DMS153 (cell line): ENCODE results near the gene CPE.
"Not testable (repeated sequence)": the region's sequence is repeated elsewhere in the genome, so short reads cannot be mapped to it uniquely, and the experiment has no call there.

Experiments used
- DNase-seq: peaks from one replicate; lab custom pipeline; 2025; lab: John Stamatoyannopoulos, UW

The CPE gene

GRCh38 chr4:165464813-165465381, 86.1 kb downstream of the CPE start:
- DNase-seq = peak; percentile 9

- DNase-seq = no peak
Observed at GRCh38 chr4:165470009-165470408, 91.2 kb downstream of the CPE start.

DNA sequence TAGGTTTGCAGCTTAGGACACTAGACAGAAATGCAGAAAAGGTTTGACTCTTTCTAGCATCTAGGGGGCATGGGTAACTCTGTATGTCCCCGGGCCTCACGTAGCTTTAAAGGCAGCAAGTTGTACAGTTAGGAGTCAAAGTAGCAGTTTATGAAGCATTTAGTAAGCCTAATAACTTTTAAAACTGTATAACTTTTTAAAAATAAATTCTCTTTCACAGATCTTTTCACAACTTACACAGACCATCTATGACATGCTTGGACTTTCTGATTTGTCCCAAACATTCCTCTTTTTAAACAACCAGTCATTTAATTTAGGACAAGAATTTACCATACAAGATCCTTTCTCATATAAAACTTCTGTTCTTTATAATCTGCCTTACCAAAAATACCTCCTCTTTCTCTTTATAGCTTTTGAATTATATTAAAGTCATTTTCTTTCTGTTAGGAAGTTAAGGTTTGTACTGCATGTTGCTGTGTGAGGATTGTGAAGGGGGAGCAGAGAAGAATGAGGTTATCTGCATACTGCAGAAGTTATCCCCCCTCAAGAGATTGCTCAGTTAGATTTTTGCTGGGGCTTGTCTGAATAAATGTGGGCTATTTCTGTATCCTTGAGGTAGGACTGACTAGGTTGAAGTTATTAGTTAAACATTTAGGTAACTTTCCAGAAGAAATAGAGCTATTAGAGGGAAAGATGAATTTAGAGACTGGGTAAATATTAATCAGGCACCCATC, 94.3 kb downstream of the CPE start:
- no peak for DNase-seq

GRCh38 chr4:165474784-165475705, 96.2 kb downstream of the CPE start:
- DNase-seq = no peak

DNA sequence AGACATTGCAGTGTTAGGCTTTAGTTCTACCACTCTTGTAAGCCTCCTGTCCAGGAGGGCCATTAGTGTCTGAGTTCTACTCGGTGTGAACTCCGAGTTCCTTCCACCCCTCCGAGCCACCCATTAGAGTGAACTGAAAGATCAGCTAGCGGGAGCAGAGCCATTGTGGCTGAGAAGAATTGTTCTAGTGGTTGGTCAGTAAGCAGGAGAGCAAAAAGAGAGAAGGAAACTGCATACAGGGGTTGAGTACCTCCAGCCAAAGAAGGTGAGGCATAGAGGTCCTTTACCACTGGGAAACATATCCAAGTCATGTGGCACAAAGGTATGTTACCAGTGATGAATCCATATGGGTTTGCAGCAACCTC, 96.9 kb downstream of the CPE start:
- no peak for DNase-seq

- DNase-seq = no peak
Observed at GRCh38 chr4:165476214-165477098, 97.6 kb downstream of the CPE start.

GRCh38 chr4:165477799-165478198, 99.0 kb downstream of the CPE start:
- no peak for DNase-seq

DNA sequence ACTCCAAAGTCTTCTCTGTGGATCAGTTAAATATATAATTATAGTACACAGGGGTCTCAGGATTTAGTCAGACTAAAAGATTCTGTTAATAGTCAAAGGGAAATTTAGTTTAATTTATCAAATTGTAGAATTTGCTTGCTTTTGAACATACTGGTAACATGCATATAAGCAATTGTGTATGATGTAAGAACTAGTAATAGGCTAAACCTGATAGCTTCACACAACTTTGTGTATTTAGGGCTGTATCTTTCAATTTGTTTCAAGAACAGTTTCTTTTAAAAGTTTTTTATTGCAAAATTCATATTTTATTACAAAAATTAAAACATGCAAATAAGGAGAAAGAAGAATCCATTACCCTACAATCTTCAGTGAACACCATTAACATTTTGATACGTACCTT, 99.5 kb downstream of the CPE start:
- no peak for DNase-seq

GRCh38 chr4:165481053-165481835, 102.4 kb downstream of the CPE start:
- no peak for DNase-seq

GRCh38 chr4:165489786-165490185, 111.0 kb downstream of the CPE start:
- DNase-seq = no peak

DNA sequence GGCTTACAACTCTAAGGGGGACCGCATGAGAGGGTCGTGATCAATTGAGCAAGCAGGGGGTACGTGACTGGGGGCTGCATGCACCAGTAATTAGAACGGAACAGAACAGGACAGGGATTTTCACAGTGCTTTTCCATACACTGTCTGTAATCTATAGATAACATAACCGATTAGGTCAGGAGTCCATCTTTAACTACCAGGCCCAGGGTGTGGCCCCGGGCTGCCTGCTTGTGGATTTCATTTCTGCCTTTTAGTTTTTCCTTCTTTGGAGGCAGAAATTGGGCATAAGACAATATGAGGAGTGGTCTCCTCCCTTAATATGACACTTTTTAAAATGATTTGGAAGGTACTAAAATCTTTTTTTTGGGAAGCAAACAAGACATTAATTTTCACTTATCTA, 113.8 kb downstream of the CPE start:
- not testable (repeated sequence) for DNase-seq

DNA sequence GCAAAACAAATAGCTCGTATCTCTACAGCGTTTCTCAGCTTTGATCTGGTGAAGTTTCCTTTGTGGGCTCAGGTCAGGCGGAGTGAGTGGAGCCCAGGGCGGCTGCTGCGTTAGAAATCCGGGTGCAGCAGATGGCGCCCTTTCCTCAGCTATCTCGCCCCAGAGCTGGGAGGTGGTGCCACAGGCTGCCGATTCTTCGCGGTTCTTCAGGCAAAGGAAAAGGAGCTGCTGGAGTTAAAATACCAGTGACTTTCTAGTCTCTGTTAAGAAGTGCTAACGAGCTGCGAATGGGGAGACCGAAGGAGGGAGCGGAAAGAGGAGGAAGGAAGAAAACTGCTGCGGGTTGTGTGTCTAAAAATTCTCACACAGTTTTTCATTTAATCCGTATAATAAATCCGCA, 114.6 kb downstream of the CPE start:
- no peak for DNase-seq

DNA sequence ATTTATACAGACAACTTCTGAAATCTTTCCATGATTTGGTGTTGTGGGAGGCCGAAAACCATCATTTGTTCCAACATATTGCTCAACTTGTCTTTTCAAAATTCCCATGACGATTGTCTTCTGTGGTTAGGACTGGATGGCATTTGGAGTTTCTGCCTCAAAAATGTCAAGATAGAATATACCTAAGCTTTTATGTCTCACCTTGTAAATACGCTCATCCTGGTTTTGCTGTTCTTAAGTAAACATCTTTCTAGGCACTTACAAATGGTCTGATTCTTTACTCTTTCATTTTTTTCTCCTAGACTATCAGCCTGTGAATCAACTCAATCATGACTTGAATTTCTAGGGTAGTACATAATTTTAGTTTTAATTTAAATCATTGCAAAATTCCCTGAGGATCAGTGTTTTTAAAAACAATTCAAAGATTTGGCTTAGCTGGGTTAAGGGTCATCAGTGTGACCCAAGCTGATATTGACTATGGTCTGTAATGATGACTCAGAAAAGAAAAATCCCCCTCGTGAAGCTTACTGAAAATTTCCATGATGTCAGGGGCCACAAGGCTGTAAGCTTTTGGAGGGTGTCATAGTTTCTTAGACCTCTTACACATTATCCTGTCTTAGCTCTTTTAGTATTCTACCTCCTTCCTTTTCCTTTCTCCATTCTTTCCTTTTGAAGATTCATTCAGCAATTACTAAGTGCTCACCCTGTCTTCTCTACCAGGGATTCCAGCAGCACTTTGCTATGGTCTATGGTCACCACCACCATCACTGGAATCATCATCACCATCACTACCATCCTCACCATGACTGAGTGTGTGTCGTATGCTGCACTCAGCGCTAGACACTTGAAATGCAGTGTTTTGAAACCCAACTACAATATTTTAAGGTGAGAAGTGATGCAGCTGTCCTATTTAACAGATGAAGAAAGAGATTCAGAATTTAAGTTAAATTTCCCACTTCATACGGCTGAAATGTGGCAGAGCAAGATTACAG, 124.4 kb downstream of the CPE start:
- no peak for DNase-seq

- DNase-seq = no peak
Observed at GRCh38 chr4:165504184-165504583, 125.4 kb downstream of the CPE start.

DNA sequence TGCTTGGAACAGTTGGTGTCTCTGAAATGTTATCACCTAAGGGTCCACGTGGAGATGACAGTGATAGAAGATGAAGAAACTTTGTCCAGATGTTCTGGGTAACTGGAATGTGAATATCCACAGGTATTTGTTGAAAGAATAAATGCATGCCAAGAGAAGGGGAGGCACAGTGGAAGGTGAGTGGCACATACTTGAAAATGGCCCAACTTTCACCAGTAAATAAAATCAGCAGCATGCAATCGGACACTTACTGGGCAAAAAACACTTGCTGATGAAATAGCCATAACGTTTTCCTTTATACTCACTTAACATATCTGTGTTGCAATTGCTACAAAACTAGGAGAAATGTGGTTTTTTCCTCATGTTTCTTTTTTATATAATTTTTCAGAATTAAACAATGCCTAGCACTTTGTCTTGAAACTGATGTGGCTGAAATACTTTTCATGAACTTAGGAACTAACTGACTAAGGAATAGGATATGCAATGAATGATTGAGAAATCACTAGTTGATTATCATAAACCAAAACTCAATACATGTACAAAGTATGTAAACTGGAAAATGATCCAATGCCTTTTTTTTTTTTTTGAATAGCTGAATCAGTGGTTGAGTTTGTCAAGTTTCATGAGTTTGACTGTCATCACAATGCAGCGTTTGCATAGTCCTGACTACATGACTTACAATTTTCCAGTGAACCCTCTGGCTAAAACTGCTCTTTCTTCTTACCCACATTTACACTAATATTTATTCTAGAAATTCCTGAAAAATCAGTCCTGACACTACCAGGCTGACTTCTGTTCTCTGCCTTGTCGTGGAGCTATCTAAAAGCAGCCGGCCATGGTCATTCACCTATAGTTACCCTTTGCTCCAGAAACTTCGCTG, 127.4 kb downstream of the CPE start:
- no peak for DNase-seq

DNA sequence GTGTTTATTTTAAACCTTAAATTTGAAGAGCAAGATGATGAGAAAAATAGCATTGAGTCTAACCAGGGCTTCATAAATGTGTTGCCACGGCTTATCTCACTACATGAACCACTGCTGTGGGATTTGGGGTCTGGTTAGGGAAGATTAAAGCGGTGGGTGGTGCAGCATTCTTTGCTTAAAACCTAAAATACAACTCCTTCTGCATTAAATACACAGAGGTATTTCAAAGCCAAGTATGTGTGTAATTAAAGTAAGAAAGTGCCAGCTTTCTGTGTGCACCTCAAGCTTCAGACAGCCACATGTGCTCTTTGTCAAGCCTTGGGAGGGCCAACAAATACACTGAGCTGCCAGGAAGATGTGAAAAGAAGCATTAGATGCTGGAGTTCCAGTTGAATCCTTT, 128.0 kb downstream of the CPE start:
- DNase-seq = no peak

GRCh38 chr4:165507381-165507780, 128.6 kb downstream of the CPE start:
- no peak for DNase-seq

- no peak for DNase-seq
Observed at GRCh38 chr4:165508372-165509120, 129.7 kb downstream of the CPE start.
